ENCODE data around the gene RABGAP1L. TPM values are rescaled to one million over a fixed set of nuclear protein-coding genes. Genes with fewer than 3 reads are reported as not detected.

The RABGAP1L gene
- polyA plus RNA-seq, 1 donor (not counting 4 experiments of a cell fraction or from before 2014, with no cell fraction given): 24.2 TPM

DNA sequence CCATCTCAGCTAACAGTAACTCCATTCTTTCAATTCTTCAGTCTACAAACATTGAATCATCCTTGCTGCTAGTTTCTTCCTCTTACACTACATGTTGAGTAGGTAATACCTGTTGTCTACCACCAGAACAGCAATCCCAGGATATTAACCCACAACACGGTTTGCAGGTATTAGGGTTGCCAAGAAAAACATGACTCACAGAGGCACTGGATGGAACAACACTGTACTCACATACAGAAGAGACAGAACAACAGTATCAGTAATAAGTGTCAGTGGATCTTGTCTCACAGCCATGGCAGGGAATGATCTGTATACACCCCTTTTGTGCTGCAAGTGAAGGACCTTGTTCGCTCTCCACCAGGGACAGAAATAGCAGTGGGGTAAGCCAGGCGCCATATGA lies 500.5 kb downstream of the RABGAP1L start:
- no peaks in the 10 kb centered on the region for H3K9me3 ChIP-seq (ENCODE audit: control insufficient read depth, low read depth, low read length)

DNA sequence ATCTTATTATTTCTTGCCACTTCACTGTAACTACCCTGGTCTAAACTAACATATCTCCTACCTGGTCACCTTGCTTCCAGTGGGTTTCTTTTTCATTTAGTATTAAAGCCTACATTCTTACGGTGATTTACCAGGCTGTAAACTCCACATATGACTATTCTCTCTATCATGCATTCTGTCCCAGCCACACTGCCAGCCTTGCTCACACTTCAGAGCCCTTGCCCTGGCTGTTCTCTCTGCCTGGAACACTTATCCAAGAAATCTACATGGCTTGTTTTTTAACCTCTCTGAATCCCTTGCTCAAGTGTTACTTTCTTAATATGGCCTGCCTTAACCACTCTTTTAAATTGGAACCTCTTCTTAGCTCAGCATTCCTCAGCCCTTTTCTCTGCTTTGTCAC lies 501.2 kb downstream of the RABGAP1L start:
- H4K20me1 ChIP-seq (ENCODE audit: control insufficient read depth, extremely low read depth, insufficient read depth, low read length): no peaks in the 10 kb centered on the region
- no peak for DNase-seq (ENCODE audit: low read depth, low spot score)
- H2AFZ ChIP-seq (ENCODE audit: control insufficient read depth, low read length): no peak overlapping the region
- no peak overlapping the region for H3K4me2 ChIP-seq (ENCODE audit: control insufficient read depth, extremely low read depth, insufficient read depth, low read depth, low read length)
- no peak for TF ChIP-seq EZH2 (IDR thresholded peaks at IDR 0.05; ENCODE audit: low read length)
- TF ChIP-seq, protein P1, sequence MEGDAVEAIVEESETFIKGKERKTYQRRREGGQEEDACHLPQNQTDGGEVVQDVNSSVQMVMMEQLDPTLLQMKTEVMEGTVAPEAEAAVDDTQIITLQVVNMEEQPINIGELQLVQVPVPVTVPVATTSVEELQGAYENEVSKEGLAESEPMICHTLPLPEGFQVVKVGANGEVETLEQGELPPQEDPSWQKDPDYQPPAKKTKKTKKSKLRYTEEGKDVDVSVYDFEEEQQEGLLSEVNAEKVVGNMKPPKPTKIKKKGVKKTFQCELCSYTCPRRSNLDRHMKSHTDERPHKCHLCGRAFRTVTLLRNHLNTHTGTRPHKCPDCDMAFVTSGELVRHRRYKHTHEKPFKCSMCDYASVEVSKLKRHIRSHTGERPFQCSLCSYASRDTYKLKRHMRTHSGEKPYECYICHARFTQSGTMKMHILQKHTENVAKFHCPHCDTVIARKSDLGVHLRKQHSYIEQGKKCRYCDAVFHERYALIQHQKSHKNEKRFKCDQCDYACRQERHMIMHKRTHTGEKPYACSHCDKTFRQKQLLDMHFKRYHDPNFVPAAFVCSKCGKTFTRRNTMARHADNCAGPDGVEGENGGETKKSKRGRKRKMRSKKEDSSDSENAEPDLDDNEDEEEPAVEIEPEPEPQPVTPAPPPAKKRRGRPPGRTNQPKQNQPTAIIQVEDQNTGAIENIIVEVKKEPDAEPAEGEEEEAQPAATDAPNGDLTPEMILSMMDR (optimal IDR thresholded peaks at IDR 0.05 in 1 of 3, IDR thresholded peaks at IDR 0.05 in 1 of 3, conservative IDR thresholded peaks at IDR 0.05 in 1 of 3; ENCODE audit: extremely low read depth in 1 of 3, insufficient read depth in 2 of 3, low read length in 3 of 3): no peak
- no peaks in the 10 kb centered on the region for H3K36me3 ChIP-seq (ENCODE audit: control insufficient read depth in 2 of 2, extremely low read depth in 1 of 2, insufficient read depth in 2 of 2, low read length in 2 of 2)
- H3K4me1 ChIP-seq (ENCODE audit: control insufficient read depth, extremely low read depth, insufficient read depth, low read length): peaks cover 12% of the 10 kb centered on the region
- no peaks in the 10 kb centered on the region for H3K79me2 ChIP-seq (ENCODE audit: control insufficient read depth, insufficient read depth, low read length)
- no peak overlapping the region for H3K27ac ChIP-seq (ENCODE audit: control insufficient read depth, insufficient read depth, low read length)
- no peak overlapping the region for H3K9ac ChIP-seq (ENCODE audit: control insufficient read depth, extremely low read depth, insufficient read depth, low read length)
- no peaks in the 10 kb centered on the region for H3K9me3 ChIP-seq (ENCODE audit: control insufficient read depth, low read depth, low read length)
- H3K9me1 ChIP-seq (ENCODE audit: control insufficient read depth, extremely low read depth, insufficient read depth, low read length): no peaks in the 10 kb centered on the region
- no peak for FAIRE-seq
- dilution Hi-C loops (cut with MboI; ENCODE audit: extremely low pct_ligation_motif_present, low sequenced_read_pairs): no loop called here
- H3K27me3 ChIP-seq (ENCODE audit: control insufficient read depth, extremely low read depth, insufficient read depth, low read length): no peaks in the 10 kb centered on the region
- H3K4me3 ChIP-seq (ENCODE audit: control insufficient read depth in 2 of 3, extremely low read depth in 1 of 3, insufficient read depth in 2 of 3, low read depth in 1 of 3, low read length in 3 of 3): no peak overlapping the region

More for the DNA sequence above, 500.5 kb downstream of the RABGAP1L start:
- H3K9me1 ChIP-seq (ENCODE audit: control insufficient read depth, extremely low read depth, insufficient read depth, low read length): no peaks in the 10 kb centered on the region
- H3K4me1 ChIP-seq (ENCODE audit: control insufficient read depth, extremely low read depth, insufficient read depth, low read length): peaks cover 12% of the 10 kb centered on the region
- no peaks in the 10 kb centered on the region for H3K27me3 ChIP-seq (ENCODE audit: control insufficient read depth, extremely low read depth, insufficient read depth, low read length)
- H3K27ac ChIP-seq (ENCODE audit: control insufficient read depth, insufficient read depth, low read length): no peak overlapping the region
- H3K4me2 ChIP-seq (ENCODE audit: control insufficient read depth, extremely low read depth, insufficient read depth, low read depth, low read length): no peak overlapping the region
- H3K4me3 ChIP-seq (ENCODE audit: control insufficient read depth in 2 of 3, extremely low read depth in 1 of 3, insufficient read depth in 2 of 3, low read depth in 1 of 3, low read length in 3 of 3): no peak overlapping the region
- H3K79me2 ChIP-seq (ENCODE audit: control insufficient read depth, insufficient read depth, low read length): no peaks in the 10 kb centered on the region
- no peaks in the 10 kb centered on the region for H4K20me1 ChIP-seq (ENCODE audit: control insufficient read depth, extremely low read depth, insufficient read depth, low read length)
- dilution Hi-C loops (cut with MboI; ENCODE audit: extremely low pct_ligation_motif_present, low sequenced_read_pairs): no loop called here
- TF ChIP-seq EZH2 (IDR thresholded peaks at IDR 0.05; ENCODE audit: low read length): no peak
- TF ChIP-seq, protein P1 (optimal IDR thresholded peaks at IDR 0.05 in 1 of 3, IDR thresholded peaks at IDR 0.05 in 1 of 3, conservative IDR thresholded peaks at IDR 0.05 in 1 of 3; ENCODE audit: extremely low read depth in 1 of 3, insufficient read depth in 2 of 3, low read length in 3 of 3): peak in 1 of 3 experiments; percentile 15
- FAIRE-seq: peak; percentile 84
- DNase-seq (ENCODE audit: low read depth, low spot score): peak; percentile 33
- no peaks in the 10 kb centered on the region for H3K36me3 ChIP-seq (ENCODE audit: control insufficient read depth in 2 of 2, extremely low read depth in 1 of 2, insufficient read depth in 2 of 2, low read length in 2 of 2)
- no peak overlapping the region for H3K9ac ChIP-seq (ENCODE audit: control insufficient read depth, extremely low read depth, insufficient read depth, low read length)
- H2AFZ ChIP-seq (ENCODE audit: control insufficient read depth, low read length): no peak overlapping the region

All from keratinocyte (primary cell).